ENCODE results near the gene APOBR.

APOBR gene

GRCh38 chr16:28548306-28548802 is 53.9 kb downstream of the APOBR start:
- TF ChIP-seq RARB (CRISPR knock-in tag; IDR thresholded peaks at IDR 0.05) (no peak), ZFP30 (CRISPR knock-in tag; IDR thresholded peaks at IDR 0.05) (no peak), ISL1 (CRISPR knock-in tag; IDR thresholded peaks at IDR 0.05) (no peak), ZNF70 (CRISPR knock-in tag; IDR thresholded peaks at IDR 0.05) (no peak), ZFP3 (CRISPR knock-in tag; IDR thresholded peaks at IDR 0.05) (no peak), PATZ1 (CRISPR knock-in tag; IDR thresholded peaks at IDR 0.05; ENCODE audit: borderline replicate concordance) (no peak)
- TF ChIP-seq, protein P1, sequence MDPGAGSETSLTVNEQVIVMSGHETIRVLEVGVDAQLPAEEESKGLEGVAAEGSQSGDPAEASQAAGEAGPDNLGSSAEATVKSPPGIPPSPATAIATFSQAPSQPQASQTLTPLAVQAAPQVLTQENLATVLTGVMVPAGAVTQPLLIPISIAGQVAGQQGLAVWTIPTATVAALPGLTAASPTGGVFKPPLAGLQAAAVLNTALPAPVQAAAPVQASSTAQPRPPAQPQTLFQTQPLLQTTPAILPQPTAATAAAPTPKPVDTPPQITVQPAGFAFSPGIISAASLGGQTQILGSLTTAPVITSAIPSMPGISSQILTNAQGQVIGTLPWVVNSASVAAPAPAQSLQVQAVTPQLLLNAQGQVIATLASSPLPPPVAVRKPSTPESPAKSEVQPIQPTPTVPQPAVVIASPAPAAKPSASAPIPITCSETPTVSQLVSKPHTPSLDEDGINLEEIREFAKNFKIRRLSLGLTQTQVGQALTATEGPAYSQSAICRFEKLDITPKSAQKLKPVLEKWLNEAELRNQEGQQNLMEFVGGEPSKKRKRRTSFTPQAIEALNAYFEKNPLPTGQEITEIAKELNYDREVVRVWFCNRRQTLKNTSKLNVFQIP (CRISPR knock-in tag; IDR thresholded peaks at IDR 0.05; ENCODE audit: borderline replicate concordance, low read depth) = no peak
- TF ChIP-seq, protein P2, sequence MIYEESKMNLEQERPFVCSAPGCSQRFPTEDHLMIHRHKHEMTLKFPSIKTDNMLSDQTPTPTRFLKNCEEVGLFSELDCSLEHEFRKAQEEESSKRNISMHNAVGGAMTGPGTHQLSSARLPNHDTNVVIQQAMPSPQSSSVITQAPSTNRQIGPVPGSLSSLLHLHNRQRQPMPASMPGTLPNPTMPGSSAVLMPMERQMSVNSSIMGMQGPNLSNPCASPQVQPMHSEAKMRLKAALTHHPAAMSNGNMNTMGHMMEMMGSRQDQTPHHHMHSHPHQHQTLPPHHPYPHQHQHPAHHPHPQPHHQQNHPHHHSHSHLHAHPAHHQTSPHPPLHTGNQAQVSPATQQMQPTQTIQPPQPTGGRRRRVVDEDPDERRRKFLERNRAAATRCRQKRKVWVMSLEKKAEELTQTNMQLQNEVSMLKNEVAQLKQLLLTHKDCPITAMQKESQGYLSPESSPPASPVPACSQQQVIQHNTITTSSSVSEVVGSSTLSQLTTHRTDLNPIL (CRISPR knock-in tag; IDR thresholded peaks at IDR 0.05; ENCODE audit: low read depth) = no peak
- ATAC-seq = no peak

All from SK-N-SH treated with all-trans-retinoic acid at 6 μM for 48 hours (cell line).